Middle frontal gyrus (tissue), 1 donor: ENCODE measurements around the gene RASSF8.

Experiments used
- DNase-seq: peaks from one replicate; pipeline ENCODE4 v3.0.0-alpha.2; 2015; ENCODE audit warnings: low spot score; ENCODE audit errors: extremely low spot score

RASSF8 gene

DNA sequence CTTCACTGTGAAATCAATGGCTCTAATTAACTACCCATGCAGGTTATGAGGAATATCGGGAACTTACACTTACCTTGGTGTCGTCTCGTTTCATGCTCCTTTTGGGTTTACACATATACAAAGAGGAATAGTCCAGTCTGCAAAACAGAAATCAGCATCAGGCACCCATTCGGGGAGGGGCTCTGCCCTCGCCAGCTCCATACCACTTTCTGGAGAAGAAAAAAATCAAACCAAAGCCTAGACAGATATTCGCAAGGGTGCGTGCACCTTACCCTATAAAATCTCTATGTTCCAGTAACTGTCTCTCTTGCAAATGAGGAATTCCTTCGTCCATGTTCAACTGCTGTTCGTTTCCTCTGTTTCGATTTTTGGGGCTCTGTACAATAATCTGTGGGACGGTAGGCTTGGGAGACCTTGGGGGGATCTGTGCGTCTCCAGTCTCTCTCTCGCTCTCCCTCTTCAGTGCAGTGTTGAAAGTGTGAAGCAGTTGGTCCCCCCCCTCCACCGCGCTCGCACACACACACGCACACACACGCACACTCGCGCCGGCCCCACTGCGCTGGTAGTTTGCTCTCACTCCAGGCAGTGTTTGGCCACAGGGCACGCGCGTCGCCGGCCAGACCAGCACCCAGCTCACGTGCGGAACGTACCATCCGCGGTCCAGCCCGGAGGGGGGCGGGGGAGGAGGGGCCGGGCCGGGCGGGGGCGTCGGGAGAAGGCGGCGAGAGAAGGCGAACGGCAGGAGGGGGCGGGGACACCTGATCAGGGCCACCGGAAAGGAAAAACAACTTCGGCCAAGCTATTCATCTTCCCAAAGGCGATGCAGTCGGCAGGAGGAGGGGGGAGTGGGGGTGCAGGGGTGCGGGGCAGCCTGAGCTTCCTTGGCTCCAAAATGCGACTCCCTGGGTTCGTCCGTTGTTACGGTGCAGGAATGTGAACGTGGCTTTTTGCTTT, 166.2 kb downstream of the RASSF8 start, which contains the start of gene BHLHE41:
Gene BHLHE41, minus strand, starts transcription at position 592 of the 954 bp plus-strand sequence. Its CDS starts 258 bp downstream, at position 334.
- DNase-seq = peak; percentile 75

DNA sequence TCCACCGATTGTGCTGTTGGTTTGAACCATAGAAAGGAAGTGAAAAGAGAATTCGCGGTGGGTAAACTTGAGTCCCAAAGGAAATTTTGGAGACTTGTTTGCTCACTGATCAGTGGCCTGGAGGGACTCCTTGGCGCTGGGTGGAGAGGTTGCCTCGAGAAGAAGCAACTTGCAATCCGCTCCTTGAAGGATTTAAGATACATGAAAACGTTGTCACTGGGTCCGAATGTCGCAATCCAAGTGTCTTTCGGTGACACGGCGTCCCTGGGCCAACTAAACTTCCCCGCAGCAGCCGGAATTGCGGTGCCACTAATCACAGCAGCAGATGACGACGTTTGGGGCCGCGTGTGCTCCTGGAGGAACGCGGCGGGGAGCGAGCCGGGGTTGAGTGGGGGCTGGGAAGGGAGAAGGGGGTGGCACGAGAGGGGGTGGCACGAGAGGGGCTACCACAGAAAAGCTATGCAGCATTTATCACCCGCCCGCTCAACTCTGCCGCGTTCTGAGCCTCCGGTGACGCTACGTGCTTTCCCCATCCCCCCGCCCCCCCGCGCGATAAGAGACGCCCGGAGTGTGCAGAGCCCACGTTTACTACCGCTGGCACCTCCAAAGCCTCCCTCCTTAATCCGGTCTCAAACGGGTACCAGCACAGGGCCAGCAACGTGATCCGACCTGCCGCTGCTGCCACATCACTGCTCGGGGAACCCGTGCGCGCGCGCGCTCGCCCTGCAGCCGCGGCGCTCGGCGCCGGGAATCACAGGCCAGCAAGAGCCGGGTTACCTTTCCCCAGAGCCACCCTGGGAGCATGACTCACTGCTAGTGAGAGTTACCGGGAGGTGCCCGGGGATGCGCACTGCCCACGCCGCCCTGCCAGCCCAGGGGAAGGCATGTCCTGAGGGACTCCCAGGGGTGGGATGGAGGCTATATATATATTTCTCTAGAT, 167.2 kb downstream of the RASSF8 start:
- DNase-seq = peak; percentile 72

DNA sequence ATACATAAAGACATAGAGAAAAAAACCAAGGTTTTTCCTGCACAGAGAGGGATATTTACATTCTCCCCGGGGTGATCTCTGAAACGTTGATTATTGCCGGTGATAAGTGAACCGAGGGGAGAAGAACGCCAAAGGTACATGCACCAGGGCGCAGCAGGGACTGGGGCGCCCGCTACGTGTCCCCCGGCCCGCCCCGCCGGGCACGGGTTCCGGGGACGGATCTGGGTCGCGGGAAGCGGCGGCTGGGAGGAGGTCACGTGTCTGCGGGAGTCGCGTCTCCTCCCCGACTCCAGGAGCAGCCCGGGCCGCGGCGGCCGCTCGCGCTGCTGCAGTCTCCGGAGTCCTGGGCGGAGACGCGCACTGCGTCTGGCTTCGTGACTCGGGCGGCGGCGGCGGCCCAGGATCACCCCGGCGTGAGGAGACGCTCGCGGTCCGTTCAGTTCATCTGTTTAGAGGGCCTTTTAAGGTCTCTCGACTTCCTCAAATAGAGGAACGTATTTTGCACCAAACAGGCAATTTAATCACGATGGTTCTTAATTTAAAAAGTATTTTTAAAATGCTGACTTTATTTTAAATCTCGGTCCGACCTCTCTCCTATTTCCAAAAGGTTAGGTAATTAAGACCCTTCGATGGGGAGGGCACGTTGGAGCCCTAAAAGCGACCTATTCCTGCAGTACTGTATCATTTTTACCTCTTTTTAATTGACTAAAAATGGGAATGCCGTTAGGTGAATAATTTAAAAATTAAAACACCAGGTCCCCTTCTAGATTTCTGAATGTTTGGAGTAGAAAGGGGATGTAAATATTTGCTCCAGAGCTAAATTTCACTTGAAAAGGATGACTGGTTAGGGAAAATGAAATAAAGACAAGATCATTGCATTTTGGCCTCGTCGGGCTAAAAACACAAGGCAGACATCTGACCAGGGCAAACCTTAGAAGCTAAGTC, 168.1 kb downstream of the RASSF8 start:
- peak; percentile 73 for DNase-seq

DNA sequence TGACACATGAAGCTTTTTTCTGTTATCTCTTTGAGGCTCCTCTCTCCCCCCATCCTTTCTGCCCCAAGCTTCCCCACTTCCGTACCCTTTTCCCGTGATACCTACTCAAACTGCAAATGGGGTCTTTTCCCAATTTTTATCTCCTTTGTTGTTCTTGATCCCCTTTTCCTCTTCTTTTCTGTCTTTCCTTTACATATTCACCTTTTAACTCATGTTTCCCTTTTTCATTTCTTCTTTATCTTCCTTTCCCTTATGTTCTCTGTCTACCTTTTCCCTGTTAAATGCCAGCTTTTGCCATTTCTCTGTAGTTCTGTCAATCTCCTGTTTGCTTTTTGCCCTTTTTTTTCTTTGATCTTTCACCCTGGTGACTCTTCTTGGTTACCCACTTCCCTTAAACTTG, 168.9 kb downstream of the RASSF8 start:
- DNase-seq = no peak

DNA sequence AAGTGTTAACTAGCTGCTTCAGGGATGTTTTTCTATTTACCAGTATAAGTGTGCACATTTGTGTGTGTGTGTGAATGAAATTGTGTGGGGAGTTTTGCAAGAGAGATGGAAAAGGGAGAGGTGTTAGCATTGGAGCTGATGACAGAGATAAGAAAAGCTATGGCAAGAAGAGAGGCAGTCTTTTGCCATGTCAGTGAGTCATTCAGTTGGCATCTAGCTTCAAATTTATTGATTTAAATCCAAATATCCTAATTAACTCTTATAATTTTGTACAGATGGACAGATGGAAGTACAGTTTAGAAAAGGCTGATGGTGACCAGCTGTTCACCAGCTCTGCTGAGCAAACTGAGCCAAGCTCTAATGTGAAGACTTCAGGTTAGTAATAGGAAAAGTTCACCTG, 169.7 kb downstream of the RASSF8 start:
- DNase-seq = no peak
